Measurements from ENCODE around the gene SYT13. TPM values are rescaled to one million over a fixed set of nuclear protein-coding genes. Genes with fewer than 3 reads are reported as not detected.

SYT13 gene
- total RNA-seq, 1 donor from 2014 or later = not detected

DNA sequence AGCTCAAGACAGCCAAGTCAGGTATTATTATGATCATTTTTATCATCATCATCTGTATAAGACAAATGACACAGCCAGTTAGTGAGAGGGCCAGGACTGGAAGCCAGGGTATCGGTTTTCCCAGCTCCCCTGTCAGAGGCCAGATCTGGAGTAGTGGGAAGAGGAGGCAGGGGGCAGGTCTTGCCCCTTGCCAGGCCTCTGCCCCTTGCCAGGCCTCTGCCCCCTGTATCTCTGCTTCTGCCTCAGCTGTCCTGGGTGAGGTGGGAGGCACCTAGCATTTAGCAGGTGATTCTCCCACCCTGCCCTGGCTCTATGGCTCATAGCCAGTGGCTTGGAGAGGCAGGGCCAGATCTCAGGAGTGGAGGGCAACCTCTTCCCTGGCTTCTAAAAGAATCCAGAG is 72.4 kb downstream of the SYT13 start:
- H3K27ac ChIP-seq = peak overlapping the region; percentile 4
- peaks cover 29% of the 10 kb centered on the region for H3K4me1 ChIP-seq
- TF ChIP-seq, protein P1, sequence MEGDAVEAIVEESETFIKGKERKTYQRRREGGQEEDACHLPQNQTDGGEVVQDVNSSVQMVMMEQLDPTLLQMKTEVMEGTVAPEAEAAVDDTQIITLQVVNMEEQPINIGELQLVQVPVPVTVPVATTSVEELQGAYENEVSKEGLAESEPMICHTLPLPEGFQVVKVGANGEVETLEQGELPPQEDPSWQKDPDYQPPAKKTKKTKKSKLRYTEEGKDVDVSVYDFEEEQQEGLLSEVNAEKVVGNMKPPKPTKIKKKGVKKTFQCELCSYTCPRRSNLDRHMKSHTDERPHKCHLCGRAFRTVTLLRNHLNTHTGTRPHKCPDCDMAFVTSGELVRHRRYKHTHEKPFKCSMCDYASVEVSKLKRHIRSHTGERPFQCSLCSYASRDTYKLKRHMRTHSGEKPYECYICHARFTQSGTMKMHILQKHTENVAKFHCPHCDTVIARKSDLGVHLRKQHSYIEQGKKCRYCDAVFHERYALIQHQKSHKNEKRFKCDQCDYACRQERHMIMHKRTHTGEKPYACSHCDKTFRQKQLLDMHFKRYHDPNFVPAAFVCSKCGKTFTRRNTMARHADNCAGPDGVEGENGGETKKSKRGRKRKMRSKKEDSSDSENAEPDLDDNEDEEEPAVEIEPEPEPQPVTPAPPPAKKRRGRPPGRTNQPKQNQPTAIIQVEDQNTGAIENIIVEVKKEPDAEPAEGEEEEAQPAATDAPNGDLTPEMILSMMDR (IDR thresholded peaks at IDR 0.05) = no peak
- DNase-seq = no peak
- no peak for ATAC-seq
- no peak overlapping the region for H3K4me3 ChIP-seq
- peaks cover 23% of the 10 kb centered on the region for H3K36me3 ChIP-seq
- H3K27me3 ChIP-seq (ENCODE audit: low read depth) = no peaks in the 10 kb centered on the region
- intact Hi-C loops (cut with DNase I) = no loop called here
- H3K9me3 ChIP-seq = no peaks in the 10 kb centered on the region

DNA sequence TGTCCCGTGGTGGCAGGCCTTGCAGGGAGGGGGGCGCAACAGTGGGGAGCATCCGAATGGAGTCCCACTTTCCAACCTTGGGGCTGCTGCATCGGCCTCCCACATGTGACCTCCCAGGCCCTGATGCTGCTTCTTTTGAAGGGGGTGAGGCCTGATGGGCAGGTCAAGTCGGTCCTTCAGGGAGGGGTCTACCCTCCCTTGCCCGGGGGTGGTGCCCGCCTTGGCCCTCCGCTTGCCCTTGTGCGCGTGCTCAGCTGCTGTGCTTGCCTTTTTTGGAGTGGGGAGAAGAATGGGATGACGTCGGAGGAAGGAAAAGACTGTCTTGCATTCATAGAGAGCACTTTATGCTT is 72.8 kb downstream of the SYT13 start:
- TF ChIP-seq, protein P1 (IDR thresholded peaks at IDR 0.05) = no peak
- Histone ChIP-seq H3K27ac (no peak overlapping the region), H3K9me3 (no peaks in the 10 kb centered on the region), H3K4me1 (peaks cover 33% of the 10 kb centered on the region), H3K36me3 (peaks cover 24% of the 10 kb centered on the region), H3K4me3 (no peak overlapping the region), H3K27me3 (ENCODE audit: low read depth) (no peaks in the 10 kb centered on the region)
- no peak for DNase-seq
- ATAC-seq = no peak
- intact Hi-C loops (cut with DNase I) = no loop called here

DNA sequence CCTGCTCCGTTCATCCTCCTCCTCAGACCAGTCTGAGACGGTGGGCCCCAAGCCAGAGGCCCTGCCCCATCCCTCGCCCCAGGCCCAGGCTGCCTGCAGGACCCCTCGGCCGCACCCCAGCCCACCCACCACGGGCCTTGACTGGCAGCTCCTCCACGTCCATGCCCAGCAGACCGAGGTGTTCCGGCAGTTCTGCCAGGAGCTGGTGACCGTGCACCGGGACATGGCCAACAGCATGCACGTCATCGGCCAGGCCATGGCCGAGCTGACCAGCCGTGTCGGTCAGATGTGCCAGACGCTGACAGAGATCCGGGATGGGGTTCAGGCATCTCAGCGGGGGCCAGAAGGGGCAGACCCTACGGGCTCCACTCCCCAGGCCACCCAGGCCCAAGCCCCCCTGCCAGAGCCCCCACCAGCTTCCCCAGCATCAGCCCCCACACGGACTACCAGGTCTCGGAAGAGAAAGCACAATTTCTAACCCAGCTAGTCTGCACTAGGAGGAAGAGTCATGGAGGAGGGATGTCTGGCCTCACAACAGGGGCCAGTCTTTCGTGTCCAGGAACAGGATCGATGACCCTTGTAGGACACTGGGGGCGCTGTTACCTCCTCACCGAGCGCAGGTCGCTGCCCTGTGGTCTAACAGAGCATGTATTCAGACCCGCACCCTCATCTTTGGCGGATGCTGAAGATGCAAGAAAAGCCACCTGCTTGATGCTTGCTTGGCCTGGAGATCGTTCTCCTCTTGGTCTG is 73.4 kb downstream of the SYT13 start:
- no peaks in the 10 kb centered on the region for H3K9me3 ChIP-seq
- H3K36me3 ChIP-seq = peaks cover 24% of the 10 kb centered on the region
- peaks cover 33% of the 10 kb centered on the region for H3K4me1 ChIP-seq
- H3K4me3 ChIP-seq = no peak overlapping the region
- no peak for ATAC-seq
- intact Hi-C loops (cut with DNase I) = no loop called here
- no peaks in the 10 kb centered on the region for H3K27me3 ChIP-seq (ENCODE audit: low read depth)
- no peak for DNase-seq
- TF ChIP-seq, protein P1 (IDR thresholded peaks at IDR 0.05) = no peak
- no peak overlapping the region for H3K27ac ChIP-seq

DNA sequence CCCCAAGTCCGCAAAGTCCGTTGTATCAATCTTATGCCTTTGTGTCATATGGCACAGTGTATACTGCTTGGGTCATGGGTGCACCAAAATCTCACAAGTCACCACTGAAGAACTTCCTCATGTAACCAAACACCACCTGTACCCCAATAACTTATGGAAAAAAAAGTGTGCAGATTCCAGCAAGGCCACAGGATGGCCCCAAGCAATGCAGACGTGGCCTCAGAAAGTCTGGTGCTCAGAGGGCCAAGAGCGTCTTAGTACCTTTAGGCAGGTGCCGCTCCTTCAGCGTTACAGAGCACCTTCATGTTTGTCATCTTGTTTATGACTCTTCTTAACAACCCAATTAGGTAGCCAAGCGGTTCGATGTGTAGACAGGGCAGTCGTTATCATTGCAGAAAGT is 74.4 kb downstream of the SYT13 start:
- Histone ChIP-seq H3K27ac (no peak overlapping the region), H3K4me1 (peaks cover 33% of the 10 kb centered on the region), H3K9me3 (no peaks in the 10 kb centered on the region), H3K36me3 (peaks cover 24% of the 10 kb centered on the region), H3K27me3 (ENCODE audit: low read depth) (no peaks in the 10 kb centered on the region), H3K4me3 (no peak overlapping the region)
- TF ChIP-seq, protein P1 (IDR thresholded peaks at IDR 0.05) = no peak
- intact Hi-C loops (cut with DNase I) = no loop called here
- DNase-seq (no peak), ATAC-seq (no peak)

DNA sequence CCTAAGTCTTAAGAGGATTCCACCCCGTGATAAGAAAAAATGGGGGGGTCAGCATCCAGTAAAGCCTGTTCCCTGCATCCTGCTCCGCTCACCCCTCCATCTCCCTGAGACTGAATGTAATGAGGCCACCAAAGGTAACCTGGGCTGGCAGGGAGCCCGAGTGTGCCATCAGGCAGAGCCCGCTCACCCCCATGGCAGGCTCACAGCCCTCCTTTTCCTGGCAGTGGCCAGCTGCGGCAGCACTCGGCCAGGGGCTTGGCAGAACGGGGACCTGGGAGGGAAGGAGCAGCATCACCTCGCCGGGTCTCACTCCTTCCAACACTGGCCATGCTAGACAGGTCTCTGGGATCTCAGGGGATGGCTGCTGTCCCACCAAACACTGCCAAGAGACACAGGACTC is 75.3 kb downstream of the SYT13 start:
- Histone ChIP-seq H3K27me3 (ENCODE audit: low read depth) (no peaks in the 10 kb centered on the region), H3K36me3 (peaks cover 24% of the 10 kb centered on the region), H3K4me1 (peaks cover 33% of the 10 kb centered on the region), H3K27ac (peak overlapping the region; percentile 86), H3K4me3 (no peak overlapping the region), H3K9me3 (no peaks in the 10 kb centered on the region)
- TF ChIP-seq, protein P1 (IDR thresholded peaks at IDR 0.05) = no peak
- intact Hi-C loops (cut with DNase I) = no loop called here
- DNase-seq (no peak), ATAC-seq (no peak)

Data from lower lobe of right lung (tissue), 2 donors.